ENCODE results near the gene NUP214.
"Not testable (repeated sequence)": the region's sequence is repeated elsewhere in the genome, so short reads cannot be mapped to it uniquely, and the experiment has no call there.

The NUP214 gene

DNA sequence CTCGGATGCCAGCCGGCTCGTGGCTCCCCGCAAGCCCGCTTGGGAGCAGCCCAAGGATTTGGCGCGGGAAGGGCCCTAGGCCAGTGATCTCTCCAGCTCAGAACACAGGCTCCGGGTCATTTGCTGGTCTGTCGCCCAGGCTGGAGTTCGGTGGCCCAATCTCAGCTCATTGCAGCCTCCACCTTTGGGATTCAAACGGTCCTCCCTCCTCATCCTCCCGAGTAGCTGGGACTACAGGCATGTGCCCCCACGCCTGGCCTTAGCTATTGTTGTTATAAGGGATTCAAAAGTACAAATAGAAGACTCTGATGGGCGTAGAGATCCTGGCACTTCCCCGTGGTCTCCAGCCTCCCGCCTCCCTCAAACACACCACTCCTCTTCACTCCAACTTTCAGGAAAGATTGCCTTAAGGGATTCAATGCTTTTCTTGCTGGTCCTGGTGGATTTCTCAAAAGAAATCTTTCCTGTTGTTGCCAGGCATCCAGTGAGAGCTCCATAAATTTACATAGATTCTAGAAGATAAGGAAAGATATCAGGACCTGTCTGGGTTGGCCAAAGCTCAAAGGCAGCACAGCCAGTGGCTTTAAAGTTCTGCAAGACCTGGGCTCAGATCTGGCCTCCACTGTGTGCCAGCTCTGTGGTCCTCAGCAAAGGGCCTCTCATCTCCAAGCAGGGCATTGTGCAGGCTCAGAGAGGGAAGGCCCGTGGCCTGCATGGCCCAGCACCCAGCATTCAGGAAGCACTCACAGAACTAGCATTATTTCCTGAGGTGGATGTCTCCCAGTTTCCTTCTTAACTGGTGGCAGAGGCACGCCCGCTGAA is 28.0 kb upstream of the NUP214 start:
- no peak for DNase-seq

- DNase-seq, result no peak
These were observed 27.5 kb upstream of the NUP214 start for GRCh38 chr9:131097948-131098278.

DNA sequence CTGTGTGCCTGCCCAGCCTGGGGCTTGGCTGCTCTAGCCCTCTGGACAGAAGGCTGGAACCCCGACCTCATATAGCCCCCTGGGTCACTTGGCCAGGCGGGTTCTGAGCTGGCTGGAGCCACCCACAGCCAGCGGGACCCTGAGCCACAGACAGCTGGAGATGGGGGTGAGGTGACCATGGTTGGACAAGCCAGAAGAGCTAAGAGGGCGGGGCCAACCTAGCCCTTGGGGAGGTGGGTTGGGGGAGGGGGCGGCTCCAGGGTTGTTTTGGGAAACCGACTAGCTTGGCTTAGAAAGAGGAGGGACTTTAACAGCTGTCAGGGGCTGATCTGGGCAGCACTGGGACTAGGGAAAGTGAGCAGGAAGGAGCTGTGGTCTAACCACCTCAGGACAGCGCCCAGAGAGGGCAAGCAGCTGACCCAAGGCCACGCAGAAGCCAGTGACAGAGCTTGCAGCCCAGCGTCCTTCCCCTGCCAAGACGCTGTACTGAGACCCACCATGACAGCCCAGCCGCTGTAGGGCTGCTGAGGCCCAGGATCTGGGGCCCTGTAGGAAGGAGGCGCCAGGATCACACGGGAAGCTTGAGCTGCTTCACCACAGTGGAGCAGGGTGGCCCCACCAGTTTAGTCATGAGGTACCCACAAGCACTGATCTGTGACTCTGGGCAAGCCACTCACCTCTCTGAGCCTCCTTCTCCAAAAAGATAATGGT is 26.8 kb upstream of the NUP214 start:
- DNase-seq, result peak; percentile 51

GRCh38 chr9:131099102-131099606 is 26.2 kb upstream of the NUP214 start:
- DNase-seq, result no peak

DNA sequence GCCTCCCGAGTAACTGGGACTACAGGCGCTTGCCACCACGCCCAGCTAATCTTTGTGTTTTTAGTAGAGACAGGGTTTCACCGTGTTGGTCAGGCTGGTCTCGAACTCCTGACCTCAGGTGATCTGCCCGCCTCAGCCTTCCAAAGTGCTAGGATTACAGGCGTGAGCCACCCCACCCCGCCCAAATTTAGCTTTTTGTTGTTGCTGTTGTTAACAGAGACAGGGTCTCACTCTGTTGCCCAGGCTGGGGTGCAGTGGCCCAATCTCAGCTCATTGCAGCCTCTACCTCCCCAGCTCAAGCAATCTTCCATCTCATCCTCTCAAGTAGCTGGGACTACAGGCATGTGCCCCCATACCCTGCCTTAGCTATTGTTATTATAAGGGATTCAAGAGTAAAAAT is 25.5 kb upstream of the NUP214 start:
- not testable (repeated sequence) for DNase-seq

GRCh38 chr9:131100445-131100844 is 24.9 kb upstream of the NUP214 start:
- no peak for DNase-seq

DNA sequence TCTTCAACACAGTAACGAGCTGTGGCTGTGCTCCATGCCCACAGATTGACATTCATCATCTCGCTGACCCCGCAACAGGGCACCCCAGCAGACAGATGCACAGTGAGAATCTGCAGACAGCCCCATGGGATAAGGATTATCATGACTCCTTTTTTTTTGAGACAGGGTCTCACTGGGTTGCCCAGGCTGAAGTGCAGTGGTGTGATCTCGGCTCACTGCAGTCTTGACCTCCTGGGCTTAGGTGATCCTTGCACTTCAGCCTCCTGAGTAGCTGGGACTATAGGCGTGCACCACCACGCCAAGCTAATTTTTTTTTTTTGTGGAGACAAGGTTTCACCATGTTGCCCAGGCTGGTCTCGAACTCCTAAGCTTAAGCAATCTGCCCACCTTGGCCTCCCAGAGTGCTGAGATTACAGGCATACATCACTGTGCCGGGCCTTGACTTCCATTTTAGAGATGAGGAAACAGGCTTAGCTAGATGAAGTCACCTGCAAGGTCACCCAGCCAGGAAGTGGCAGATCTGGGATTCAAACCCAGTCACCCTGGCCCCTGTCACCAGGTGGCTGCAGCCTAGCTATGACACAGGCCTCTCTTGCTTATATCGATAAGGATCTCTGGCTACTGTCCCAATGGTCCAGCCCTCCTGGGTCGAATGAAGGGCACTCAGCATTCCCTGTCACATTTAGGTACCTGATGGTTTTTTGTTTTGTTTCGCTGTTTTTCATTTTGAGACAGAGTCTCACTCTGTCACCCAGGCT is 24.0 kb upstream of the NUP214 start:
- no peak for DNase-seq

DNA sequence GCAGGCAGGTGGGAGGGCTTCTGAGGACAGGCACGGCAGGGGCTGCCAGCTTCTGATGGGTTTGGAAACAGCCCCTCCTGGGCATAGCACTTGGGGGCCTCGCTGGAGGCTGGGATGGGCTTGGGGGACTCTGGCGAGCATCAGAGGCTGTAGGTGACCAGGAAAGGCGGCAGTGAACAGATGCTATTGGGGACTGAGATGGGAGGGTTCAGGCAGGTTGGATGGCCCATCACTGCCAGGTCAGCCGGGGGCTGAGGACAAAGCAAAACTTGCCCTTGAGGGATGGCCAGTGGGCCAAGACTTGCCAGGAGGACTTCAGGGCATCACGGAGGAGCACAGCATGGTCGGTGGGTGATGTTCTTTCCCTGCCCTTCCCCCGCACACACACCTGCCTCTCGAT is 22.4 kb upstream of the NUP214 start:
- no peak for DNase-seq

GRCh38 chr9:131103535-131103934 is 21.9 kb upstream of the NUP214 start:
- no peak for DNase-seq

- no peak for DNase-seq
These were observed 21.2 kb upstream of the NUP214 start for GRCh38 chr9:131104016-131104740.

DNA sequence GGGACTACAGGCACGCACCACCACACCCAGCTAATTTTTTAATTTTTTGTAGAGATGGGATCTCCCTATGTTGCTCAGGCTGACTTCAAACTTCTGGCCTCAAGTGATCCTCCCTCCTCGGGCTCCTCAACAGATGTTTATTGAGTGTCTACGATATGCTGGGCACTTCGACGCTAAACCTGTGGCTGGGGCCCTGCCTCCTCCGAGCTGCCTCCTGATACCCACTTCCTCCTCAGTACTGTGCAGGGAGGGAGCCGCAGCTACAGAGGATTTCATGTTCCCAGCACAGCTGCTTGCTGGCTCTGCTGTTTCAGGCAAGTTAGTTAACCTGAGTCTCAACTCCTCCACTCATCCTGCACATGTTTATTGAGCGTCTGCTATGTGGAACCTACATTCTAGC is 19.4 kb upstream of the NUP214 start:
- DNase-seq, result no peak

DNA sequence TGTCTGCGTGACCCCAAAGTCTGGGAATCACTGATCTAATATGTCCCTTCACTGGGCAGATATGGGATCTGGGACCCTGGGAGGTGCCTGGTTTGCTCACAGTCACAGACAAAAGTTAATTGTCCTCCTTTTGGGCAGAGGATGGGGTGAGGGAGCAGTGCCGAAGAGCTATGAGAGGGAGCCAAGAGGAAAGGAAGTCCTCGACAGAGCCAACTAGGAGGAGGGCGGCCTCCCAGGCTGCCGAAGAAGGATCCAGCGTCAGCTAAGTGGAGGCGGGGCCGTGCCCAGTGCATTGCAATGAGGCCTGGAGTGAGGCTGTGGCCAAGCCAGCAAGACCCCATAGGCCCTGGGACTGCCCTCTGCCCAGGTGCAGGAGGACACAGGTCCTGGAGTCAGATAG is 17.6 kb upstream of the NUP214 start:
- no peak for DNase-seq

DNA sequence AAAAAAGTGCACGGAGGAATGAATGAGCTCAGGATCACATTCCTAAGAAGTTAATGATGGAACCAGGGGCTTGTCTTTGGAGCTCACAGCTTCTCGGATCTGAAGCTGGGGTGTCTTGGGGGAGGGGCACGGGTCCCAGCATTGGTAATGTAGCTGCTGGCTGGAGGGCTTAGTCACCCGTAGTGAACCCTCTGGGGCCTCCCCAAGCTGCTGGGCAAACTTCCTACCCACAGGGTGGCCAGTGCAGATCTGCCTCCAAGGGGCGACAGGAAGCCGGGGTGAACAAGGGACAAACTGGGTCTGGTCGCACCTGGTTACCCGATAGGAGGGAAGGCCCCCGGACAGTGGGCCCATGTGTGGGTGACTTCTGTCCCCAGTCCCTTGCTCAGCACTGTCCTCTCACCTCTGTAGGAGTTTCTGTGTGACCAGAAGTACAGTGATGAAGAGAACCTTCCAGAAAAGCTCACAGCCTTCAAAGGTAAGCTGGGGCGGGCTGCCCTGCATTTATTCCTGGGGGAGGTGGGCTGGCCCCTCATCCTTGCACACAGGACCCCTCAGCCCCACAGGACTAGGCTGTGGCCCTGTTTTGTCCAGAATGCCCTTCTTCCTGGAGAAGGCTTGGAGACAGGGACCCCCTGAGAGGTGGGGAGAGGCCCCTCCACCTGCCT is 14.1 kb upstream of the NUP214 start:
- no peak for DNase-seq

GRCh38 chr9:131111854-131112311 is 13.5 kb upstream of the NUP214 start:
- no peak for DNase-seq

GRCh38 chr9:131112374-131113154 is 12.8 kb upstream of the NUP214 start:
- DNase-seq, result no peak

GRCh38 chr9:131113655-131114054 is 11.7 kb upstream of the NUP214 start:
- DNase-seq, result no peak

GRCh38 chr9:131114084-131114535 is 11.3 kb upstream of the NUP214 start:
- no peak for DNase-seq

DNA sequence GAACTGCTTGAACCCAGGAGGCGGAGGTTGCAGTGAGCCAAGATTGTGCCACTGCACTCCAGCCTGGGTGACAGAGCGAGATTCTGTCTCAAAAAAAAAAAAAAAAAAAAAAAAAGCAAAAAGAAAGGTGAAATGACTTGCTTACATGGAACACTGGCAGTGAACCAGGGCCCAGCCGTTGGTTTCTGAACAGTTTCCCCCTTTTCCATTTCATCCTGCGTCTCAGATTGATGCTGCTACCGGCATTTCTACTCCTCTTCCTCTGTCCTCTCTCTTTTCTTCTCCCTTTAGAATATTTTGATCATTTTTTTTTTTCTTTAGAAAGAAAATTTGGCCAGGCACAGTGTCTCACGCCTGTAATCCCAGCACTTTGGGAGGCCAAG is 10.0 kb upstream of the NUP214 start:
- not testable (repeated sequence) for DNase-seq

GRCh38 chr9:131116281-131117120 is 8.9 kb upstream of the NUP214 start:
- no peak for DNase-seq

DNA sequence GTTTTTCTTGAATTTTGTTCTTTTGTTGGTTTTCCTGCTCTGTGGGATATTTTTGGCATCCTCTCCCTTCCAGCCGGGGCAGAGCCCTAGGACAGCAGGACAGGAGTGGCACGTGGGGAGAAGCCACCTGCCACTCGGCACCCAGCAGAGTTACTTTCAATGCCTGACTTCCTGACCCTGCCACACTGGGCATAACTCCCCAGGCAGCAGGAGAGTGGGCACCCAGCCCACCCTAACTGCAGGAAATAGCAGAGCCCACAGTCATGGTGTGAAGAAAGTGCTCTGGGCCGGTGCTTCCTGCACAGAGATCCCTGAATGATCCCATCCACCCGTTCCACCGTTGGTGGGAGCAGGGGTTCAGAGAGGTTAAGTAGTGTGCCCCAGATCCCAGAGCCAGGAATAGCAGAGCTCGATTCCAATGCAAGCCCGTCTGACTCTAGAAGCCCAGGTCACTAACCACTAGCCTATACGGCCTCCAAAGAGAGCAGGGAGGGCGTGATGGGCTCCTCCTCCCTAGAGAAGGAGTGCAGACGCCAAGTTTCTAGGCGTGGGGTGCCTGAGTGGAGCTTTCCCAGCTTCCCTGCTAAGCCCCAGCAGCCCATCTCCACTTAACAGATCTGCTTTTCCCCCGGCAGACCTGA is 8.1 kb upstream of the NUP214 start:
- DNase-seq, result no peak

Data from hematopoietic multipotent progenitor cell treated with erythropoietin and hydrocortisone succinate and interleukin-3 and kit ligand, for 6 days (in vitro differentiated cells).